GM21576 (cell line): Measurements from ENCODE around the gene TBCK.

ENCODE experiments used
- ATAC-seq: cut with Tn5 transposase; IDR thresholded peaks from one replicate; pipeline ENCODE4 v1.9.1; 2021; ENCODE audit warnings: mild to moderate bottlenecking, moderate library complexity; ENCODE audit not compliant: unreplicated experiment

The TBCK gene

DNA sequence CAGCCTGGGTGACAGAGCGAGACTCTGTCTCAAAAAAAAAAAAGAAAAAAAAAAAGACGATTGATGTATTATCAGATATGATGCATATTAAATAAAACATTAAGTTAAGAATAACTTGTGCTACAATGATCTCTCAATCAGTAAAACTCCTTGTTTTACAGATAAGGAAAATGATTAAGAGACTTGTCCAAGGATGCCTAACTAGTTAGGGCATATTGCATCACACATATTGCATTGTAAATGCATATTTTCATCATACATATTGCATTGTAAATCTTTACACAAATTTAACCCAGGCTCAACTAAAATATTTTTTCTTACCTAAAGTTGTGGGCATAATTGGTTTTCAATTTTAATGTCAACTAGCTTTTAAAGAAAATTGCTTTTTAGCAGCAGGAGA is 26.3 kb downstream of the TBCK start:
- no peak for ATAC-seq

DNA sequence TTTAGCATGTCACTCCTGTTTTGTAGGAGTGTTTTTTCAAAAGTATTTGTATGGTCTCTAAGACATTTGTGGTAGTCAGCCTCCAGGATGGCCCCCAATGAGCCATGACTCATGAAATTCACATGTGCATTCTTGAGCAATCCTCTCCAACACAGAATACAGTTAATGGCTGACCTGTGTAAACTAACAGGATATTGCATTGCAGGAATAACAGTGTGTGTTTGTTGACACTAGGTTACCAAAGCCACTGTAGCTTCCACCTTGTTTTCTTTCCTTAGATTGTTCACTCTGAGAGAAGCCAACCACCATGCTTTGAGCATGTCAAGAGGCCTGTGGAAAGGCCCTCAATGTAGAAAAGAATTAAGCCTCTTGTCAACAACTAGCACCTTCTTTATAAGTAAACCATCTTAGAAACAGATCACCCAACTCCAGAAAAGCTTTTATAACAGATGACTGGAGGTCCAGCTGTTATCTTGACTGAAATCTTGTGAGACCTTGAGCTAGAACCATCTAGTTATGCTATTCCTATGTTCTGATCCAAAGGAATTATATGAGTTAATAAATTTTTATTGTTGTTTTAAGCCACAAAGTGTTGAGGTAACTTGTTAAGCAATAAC is 28.5 kb downstream of the TBCK start:
- ATAC-seq = no peak

DNA sequence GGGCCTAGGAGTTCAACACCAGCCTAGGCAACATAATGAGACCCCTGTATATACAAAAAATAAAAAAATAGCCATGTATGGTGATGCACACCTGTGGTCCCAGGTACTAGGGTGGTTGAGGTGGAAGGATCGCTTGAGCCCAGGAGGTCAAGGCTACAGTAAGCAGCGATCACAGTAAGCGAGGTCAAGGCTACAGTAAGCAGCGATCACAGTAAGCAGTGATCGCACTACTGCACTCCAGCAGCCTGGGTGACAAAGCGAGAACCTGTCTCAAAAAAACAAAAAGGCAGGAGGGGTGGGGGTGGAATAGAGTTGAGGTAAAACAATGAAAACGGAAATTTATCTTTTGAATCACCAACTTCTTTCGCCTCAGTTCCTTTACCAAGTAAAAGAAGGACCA is 29.4 kb downstream of the TBCK start:
- no peak for ATAC-seq

DNA sequence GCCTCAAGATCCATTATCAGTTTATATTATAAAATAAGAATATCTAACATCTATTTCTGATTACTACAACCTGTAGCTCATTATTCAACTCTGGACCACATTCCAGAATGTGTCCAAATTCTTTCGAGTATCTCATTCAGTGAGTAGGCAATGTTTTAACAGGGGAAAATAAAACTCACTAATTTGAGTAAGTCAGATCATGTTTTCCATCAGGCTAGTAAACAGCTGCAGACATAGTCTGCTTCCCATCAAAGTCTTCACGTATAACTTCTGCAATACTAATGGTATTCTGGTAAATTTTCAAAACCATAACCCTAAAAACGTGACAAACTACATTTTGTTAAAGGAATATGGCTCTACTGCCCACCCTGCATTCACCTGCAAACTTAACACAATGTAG is 31.8 kb downstream of the TBCK start:
- ATAC-seq = no peak

DNA sequence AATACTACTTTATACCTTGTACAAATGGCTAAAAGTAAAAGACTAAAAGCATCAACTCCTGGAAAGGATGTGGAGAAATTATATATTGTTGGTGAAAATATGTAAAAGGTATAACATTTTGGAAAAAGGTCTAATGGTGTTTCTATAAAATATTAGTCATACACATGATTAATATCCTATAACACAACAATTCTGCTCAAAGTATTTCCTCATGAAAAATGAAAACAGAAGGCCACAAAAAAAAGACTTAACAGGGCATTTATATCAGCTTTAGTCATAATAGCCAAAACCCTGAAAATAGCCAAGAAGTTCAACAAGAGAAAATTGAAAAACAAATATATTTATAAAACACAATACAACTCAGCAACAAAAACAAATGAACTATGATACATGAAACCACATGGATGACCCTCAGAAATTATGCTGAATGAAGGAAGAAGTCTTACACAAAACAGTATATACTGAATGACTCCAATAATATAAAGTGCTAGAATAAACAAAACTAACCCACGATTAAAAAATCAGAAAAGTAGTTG is 38.8 kb downstream of the TBCK start:
- no peak for ATAC-seq

DNA sequence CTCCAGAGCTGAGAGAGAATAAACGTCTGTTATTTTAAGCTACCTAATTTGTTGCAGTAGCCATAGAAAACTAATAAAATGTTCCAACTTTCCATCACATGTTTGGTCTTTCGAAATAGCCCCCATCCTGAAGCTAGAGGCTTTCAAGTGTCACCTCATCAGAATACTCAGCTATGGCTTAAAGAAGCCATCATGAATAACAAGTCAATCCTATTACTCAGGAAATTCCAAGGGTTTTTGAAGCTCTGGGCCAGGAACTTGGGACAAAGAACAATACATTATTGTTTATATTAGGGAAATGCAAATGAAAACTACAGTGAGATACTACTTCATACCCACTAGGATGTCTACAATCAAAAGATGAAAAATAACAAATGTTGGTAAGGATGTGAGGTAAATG is 42.2 kb downstream of the TBCK start:
- ATAC-seq = no peak

DNA sequence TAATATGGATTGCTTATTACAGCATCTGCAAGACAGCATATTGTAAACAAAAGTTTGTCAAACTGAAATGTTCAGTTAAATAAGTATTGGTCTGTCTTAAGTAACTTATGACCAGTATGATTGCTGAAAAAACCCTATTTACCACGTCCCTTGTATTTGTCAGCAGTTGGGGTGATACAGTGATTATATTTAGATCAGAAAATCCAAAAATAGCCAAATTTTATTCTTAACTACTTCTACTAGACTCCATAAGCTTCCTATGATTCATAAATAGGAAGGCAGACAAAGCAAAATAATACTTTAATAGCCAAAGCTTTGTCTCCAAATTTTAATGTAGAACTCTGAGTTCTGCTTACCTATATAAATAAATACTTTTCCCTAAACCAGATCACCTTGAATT is 45.3 kb downstream of the TBCK start:
- ATAC-seq = no peak

DNA sequence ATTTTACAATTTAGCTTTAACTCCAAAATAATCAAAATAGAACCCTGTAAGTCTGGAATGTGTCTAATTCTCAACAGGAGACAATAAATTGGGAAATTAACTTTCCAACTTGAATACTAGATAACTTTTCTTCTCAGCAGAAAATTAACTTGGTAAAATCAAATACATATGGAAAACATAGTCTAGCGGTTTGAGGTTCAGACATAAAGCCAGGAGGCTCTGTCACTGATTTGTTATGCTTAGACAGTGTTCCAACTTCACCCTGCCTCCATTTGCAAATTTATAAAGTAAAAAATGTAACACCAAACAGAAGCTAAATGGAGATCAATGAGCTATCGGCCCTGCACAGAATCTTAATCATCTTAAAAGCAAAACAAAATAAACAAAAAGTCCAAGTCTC is 46.3 kb downstream of the TBCK start:
- no peak for ATAC-seq

DNA sequence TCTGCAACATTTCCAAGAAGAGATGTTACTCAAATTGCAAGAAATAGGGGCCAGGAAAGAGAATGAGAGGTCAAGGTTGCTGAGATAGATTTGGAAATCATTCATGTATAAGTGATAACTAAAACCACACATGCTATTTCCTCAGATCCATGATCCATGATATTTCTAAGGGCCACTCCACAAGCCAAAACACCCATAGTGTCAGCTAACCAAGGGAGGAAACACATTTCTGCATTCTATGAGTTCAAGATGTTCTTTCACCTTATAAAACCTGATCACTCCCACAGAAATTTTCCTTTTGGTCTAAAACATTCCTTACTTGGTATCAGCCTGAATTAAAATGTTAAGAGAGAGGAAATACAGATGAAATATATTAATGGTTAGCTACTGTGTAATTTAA is 47.2 kb downstream of the TBCK start:
- ATAC-seq = no peak

DNA sequence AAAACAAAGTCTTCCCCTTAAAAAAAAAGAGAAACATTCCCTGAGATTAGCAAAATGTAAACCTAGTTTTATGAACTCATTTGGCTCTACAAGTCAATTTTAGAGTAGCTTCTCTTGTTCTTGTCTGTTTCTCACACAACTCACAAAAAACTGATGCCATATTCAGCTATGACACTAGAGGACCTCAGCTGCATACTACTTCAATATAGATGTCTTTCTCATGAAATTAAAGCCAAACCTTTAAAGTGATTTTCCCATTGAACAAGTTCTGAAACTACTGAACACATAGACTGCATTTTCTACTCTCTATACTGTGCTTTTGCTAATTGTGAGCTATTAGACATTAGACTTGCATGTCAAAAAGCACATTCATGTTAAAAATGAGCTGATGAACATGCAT is 49.8 kb downstream of the TBCK start:
- ATAC-seq = peak; percentile 78

DNA sequence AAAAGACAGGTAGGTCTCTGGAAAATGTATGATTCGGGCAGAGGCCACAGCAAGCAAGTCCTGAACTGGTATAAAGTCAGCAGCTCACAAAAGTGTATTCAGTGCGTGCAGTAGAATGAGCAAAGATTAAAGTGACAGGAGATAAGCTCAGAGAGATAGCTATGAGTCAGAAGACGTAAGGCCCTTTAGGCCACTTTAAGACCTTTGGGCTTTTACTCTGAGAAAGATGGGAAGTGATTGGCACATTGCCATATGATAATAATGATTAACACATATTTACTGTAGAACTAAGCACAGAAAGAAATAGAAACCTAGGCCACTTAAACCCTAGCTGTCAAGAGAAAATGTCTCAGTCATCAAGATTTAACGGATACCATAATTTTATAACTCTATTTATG is 51.7 kb downstream of the TBCK start:
- ATAC-seq = no peak

DNA sequence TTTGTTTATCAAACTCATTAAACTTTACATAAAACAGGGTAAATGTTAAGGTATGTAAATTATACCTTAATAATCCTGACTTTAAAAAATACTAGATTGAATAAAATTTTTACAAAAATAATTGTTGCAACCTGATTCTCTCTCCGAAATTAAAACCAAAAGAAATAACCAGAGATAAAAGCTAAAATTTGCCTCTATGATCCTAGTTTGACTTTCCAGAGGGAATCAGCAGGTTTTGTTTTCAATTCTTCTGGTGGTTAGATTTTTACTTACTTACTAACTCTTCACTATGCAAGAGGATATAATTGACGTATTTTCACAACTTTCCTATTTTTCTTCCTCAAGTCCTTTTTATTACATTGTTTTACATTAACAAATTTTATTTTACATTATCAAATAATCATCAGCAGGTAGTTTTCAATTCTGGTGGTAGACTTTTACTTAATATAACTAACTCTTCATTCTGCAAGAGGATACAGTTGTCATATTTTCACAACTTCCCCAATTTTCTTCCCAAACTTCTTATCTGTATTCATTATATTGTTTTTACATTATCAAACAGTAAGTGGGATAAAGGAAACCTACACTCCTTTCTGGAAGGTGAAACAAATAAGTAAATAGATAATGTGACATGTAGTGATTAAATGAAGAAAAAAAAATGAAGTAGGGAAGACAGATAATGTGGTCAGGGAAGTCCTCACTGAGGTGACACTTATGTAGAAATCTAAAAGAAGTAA is 52.2 kb downstream of the TBCK start:
- ATAC-seq = no peak

DNA sequence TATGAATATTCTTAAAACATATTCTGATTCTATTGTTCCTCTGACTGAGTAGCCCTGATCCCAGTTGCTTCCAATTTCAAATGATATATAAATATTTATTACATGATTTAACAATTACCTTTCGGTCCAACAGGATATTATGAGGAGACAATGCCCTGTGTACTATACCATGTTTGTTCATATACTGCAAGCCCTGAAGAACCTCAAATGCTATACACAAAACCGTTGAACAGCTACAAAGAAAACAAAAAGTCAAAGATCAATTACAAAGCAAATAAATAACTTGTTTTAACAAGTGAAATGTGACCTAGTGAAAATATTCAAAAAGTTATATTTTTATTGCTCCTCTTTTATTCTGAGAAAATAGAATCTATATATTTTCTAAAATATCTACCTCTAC is 54.0 kb downstream of the TBCK start:
- no peak for ATAC-seq

DNA sequence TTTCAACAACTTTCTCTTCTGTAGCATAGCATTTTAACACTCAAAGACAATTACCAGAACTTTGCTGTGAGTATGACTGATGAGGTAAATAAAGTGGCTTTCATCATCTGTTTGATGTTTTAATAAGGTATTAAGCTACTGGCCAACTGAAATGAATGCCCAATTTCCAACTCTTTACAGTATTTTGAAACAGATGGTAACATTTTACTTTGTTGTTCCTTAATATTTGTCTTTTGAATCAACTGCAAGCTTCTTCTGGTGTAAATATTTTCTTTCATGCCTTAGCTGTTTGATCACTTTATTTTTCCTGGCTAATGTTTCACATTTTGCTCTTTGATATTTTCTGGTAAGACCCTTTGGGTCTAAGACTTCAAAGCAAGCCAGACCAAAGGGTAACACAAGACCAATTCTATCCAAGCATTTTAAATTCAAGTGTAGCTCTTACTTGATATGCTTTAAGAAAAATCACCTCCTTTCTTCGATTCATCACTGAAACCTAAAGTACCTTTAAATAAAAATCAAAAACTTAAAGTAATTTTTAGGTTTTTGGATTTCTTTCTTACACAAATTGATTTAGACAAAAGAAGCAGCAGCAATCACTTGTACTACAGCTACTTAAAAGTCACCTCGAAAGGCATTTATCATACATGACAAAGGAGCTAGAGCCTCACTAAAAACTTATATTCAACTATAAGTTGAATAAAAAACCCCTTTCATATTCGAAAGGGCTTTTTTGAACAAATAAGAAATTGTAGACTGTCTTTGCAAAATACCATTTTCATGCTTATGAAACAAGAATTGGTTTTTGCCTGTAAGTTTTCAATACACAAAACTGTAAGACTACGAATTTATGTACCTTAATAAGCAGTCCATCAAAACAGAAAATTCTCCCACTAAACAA is 57.6 kb downstream of the TBCK start:
- no peak for ATAC-seq

DNA sequence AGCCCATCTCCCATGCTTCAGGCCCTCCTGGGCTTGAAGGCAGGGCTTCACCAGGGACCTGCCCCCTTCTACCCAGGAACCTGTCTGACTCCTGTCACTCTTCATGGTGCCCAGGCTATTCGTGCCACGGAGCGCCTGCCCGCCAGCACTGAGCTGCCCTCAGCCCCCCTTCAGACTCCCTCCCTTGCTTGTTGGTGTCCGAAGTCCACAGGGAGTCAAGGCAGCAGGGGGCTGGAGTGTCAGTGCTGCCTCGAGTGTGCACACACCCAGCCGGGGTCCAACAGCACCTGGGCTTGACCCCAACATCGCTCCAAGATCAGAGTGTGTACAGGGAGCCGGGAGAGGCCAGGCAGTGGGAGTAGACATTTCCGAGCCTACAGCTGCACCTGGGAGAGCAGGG is 59.8 kb downstream of the TBCK start:
- no peak for ATAC-seq

DNA sequence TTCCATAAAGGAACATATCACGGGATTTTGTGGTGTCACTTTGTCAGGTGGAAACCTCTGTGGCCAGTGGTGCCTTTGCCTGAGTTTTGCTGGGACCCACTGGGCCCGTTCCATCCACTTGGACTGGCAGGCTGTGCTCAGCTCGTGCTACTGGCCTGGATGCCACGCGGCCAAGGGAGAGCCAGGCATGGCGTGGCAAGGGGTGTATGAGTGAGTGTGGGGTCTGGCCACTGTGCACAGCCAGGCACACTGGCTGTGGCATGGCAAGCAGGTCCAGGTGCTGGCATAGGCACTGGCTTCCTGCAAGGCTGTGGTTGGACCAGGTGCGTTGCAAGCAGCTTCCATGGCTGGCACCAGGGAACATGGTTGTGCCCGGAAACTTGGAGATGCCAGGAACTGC is 60.8 kb downstream of the TBCK start:
- no peak for ATAC-seq

DNA sequence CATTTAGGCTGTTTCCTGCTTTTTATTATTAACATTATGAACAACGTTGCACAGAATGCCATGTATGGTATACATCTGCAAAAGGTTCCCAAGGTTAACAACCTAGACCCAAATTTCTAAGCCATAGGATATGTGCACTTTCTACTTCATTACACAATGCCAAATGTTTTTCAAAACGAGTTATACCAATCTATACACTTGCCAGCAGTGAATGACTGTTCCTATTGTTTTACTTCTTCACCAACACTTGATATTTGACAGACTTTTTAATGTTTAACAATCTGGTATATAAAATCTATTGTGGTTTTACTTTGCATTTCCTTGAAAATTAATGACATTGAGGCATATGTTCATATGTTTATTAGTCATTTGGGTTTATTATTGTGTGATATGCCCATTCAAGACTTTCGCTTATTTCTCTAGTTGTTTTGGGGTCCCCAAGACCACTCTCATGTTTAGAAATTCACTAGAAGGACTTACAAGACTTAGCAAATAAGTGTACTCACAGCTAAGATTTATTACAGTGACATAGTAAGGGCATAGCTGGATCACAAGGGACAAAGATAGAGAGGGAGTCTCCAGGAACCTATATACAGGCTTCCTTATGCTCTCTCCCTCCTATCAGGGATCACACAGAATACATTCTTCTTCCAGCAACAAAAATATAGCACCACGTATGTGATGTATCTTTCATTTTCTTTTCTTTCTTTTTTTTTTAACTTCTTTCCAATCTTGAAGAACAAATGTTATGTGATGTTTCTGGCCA is 62.5 kb downstream of the TBCK start:
- ATAC-seq = no peak

DNA sequence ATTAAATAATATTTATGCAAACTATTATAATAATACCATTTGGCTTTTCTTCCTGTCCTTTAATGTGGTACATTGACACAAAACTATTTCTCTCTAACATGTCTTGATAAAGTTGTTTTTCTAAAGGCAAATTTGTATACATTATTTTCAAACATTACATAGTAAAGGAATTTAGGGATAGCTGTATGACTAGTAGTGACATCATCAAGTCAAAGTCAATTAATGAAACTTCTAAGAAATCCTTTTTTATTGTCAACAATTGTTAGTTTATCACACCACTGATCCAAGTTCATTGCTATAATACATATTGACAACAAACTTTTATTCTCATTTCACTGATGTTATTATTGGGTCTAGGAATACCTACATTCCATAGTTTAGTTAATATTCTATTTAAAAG is 68.4 kb downstream of the TBCK start:
- ATAC-seq = no peak

DNA sequence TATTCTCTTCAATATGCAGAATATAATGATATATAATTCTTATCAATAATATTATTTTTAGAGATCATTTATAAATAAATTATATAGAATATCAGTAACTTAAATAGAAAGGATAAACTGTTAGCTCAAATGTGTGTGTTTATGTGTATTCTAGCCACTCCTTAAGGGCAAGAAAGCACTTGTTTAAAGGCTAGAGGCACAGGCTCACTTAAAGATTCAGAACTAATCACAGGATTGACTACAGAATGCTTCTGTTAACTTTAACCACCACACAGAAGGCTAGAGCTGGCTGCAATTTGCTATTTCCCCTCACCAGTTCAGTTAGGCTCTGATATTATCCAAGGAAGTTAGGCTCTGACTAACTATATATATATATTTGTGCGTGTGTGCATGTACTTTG is 69.6 kb downstream of the TBCK start:
- no peak for ATAC-seq

DNA sequence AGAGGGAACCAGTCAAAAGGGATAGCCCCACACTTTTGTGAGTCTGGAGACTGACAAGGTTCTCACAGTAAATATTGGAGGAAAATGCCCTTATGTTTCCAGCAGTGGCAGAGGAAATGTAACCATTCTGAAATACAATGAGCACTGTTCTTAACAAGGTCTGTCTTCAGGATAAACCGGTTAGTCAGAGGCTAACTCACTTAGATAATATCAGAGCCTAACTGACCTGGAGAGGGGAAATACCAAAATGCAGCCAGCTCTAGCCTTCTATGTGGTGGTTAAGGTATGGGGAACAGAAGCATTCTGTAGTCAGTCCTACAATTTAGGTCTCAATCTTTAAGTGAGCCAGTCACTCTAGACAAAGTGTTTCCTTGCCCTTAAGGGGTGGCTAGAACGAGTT is 70.8 kb downstream of the TBCK start:
- ATAC-seq = no peak

DNA sequence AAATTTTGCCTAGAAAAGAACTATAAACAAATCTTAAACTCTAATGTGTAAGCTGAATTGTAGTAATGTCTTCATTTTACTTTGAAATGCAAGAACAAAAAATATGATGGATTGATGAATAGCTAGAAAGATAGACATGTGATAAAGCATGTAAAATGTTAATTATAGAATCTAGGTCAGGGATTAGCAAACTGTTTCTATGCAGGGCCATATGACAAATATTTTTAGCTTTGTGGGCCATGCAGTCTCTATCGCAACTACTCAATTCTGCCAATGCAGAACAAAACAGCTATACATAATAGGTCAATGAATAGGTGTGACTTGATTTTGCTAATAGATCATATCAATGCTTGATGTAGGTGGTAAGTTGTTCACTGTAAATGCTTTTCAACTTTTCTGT is 75.3 kb downstream of the TBCK start:
- no peak for ATAC-seq
